Uterus (tissue), 4 donors: ENCODE data around the gene KCNH3. TPM values are rescaled to one million over a fixed set of nuclear protein-coding genes. Genes with fewer than 3 reads are reported as not detected.

Experiments
- DNase-seq, 2 donors: peaks; one replicate each; pipeline ENCODE4 v3.0.0-alpha.2; 2019 to 2020
- H3K27ac ChIP-seq, 2 donors: fragments of 200-600 bp; sonication (generic); 1 replicate in 1 of 2; 2 replicates in 1 of 2; pipeline ENCODE4 v1.5.1; 2016 to 2018
- H3K27me3 ChIP-seq, 2 donors: fragments of 200-600 bp; sonication (generic); one replicate each; pipeline ENCODE4 v1.5.1; 2018 to 2019; ENCODE audit warnings: control low read depth in 1 of 2
- H3K36me3 ChIP-seq, 2 donors: fragments of 200-600 bp; sonication (generic); one replicate each; pipeline ENCODE4 v1.5.1; 2019; ENCODE audit warnings: control low read depth in 1 of 2
- H3K4me1 ChIP-seq, 2 donors: fragments of 200-600 bp; sonication (generic); one replicate each; pipeline ENCODE4 v1.5.1; 2018 to 2019; ENCODE audit warnings: control low read depth in 1 of 2
- H3K4me3 ChIP-seq, 2 donors: fragments of 200-600 bp; sonication (generic); 1 replicate in 1 of 2; 2 replicates in 1 of 2; pipeline ENCODE4 v1.5.1; 2018 to 2019; ENCODE audit warnings: mild to moderate bottlenecking in 1 of 2
- H3K9me3 ChIP-seq, 2 donors: fragments of 200-600 bp; sonication (generic); one replicate each; pipeline ENCODE4 v1.5.1; 2019; ENCODE audit warnings: control low read depth in 1 of 2
- POLR2A ChIP-seq, 2 donors: fragments of 450-650 bp; IDR thresholded peaks; one replicate each; pipeline ENCODE4 v1.6.1; 2016; ENCODE audit warnings: antibody characterized with exemption in 2 of 2, mild to moderate bottlenecking in 1 of 2, moderate library complexity in 1 of 2
- intact Hi-C: fragments of 100-400 bp; cut with DNase I; formaldehyde crosslinking; loops from one replicate; pipeline ENCODE4 v1.15.1; 2023; ENCODE audit warnings: low total_unique reads
- total RNA-seq, 4 donors: library from RNA; depleted of rRNA in 3 of 4; stranded (reverse); fragments of >200 nt in 3 of 4; gene quantifications; one replicate each; pipeline versions ENCODE4 v1.1.0 to v1.2.4, GENCODE V29; 2014 to 2023
- TF ChIP-seq, protein P1 (sequence below), 4 experiments: fragments of 200-600 bp in 2 of 4; fragments of 450-650 bp in 2 of 4; sonication (generic) in 2 of 4; IDR thresholded peaks; one replicate each; pipeline ENCODE4 v1.5.1; 2016 to 2019; ENCODE audit warnings: antibody characterized with exemption in 4 of 4, mild to moderate bottlenecking in 2 of 4, moderate library complexity in 1 of 4
- donor health status: DM: yes; HTN: yes; CAD: no.

The KCNH3 gene
- total RNA-seq, 4 donors from 2014 or later, result under 0.01 to 1.7 (median 0.43) TPM; not detected in 1

DNA sequence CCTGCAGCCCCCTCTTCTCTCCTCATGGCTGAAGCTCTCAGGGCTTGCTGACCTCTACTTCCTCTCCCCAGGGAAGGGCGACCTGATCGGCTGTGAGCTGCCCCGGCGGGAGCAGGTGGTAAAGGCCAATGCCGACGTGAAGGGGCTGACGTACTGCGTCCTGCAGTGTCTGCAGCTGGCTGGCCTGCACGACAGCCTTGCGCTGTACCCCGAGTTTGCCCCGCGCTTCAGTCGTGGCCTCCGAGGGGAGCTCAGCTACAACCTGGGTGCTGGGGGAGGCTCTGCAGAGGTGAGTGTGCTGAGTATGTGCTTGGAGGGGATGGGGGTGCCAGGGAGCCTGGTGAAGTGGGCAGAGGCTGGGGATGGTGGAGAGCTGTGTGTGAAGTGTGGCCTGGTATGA lies 15.4 kb downstream of the KCNH3 start:
- Histone ChIP-seq H3K27ac (no peak overlapping the region), H3K27me3 (no peaks in the 10 kb centered on the region), H3K4me3 (no peak overlapping the region), H3K36me3 (no peaks in the 10 kb centered on the region), H3K9me3 (no peaks in the 10 kb centered on the region), H3K4me1 (no peaks in the 10 kb centered on the region)
- DNase-seq, result no peak
- TF ChIP-seq, protein P1, sequence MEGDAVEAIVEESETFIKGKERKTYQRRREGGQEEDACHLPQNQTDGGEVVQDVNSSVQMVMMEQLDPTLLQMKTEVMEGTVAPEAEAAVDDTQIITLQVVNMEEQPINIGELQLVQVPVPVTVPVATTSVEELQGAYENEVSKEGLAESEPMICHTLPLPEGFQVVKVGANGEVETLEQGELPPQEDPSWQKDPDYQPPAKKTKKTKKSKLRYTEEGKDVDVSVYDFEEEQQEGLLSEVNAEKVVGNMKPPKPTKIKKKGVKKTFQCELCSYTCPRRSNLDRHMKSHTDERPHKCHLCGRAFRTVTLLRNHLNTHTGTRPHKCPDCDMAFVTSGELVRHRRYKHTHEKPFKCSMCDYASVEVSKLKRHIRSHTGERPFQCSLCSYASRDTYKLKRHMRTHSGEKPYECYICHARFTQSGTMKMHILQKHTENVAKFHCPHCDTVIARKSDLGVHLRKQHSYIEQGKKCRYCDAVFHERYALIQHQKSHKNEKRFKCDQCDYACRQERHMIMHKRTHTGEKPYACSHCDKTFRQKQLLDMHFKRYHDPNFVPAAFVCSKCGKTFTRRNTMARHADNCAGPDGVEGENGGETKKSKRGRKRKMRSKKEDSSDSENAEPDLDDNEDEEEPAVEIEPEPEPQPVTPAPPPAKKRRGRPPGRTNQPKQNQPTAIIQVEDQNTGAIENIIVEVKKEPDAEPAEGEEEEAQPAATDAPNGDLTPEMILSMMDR (IDR thresholded peaks at IDR 0.05), result no peak
- TF ChIP-seq POLR2A (IDR thresholded peaks at IDR 0.05), result no peak
- intact Hi-C loops, result no loop called here

DNA sequence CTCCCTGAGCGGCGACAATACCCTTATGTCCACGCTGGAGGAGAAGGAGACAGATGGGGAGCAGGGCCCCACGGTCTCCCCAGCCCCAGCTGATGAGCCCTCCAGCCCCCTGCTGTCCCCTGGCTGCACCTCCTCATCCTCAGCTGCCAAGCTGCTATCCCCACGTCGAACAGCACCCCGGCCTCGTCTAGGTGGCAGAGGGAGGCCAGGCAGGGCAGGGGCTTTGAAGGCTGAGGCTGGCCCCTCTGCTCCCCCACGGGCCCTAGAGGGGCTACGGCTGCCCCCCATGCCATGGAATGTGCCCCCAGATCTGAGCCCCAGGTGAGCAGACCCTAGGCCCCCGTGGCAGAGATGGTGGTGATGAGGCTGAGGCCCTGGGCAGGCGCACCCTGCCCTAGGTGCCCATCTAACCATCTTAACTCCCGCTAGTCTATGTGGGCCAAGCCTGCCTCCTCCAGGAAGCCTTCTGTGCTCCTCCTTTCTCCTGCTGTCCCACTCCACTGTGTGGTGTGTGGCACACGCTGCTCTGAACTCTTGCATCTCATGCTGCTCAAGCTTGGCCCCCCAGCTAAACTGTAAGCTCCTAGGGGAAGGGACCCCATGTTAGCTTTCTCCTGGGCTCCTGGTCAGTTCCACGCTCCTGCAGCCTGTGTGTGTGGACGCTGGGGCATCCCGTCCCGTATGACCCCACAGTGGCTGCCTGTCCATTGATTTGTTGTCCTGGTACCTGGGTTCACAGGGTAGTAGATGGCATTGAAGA lies 17.0 kb downstream of the KCNH3 start:
- H3K27ac ChIP-seq, result no peak overlapping the region
- no peak overlapping the region for H3K4me3 ChIP-seq
- intact Hi-C loops, result no loop called here
- H3K9me3 ChIP-seq, result no peaks in the 10 kb centered on the region
- no peak for TF ChIP-seq POLR2A (IDR thresholded peaks at IDR 0.05)
- TF ChIP-seq, protein P1 (IDR thresholded peaks at IDR 0.05), result no peak
- H3K4me1 ChIP-seq, result no peaks in the 10 kb centered on the region
- H3K36me3 ChIP-seq, result no peaks in the 10 kb centered on the region
- no peak for DNase-seq
- H3K27me3 ChIP-seq, result no peaks in the 10 kb centered on the region

DNA sequence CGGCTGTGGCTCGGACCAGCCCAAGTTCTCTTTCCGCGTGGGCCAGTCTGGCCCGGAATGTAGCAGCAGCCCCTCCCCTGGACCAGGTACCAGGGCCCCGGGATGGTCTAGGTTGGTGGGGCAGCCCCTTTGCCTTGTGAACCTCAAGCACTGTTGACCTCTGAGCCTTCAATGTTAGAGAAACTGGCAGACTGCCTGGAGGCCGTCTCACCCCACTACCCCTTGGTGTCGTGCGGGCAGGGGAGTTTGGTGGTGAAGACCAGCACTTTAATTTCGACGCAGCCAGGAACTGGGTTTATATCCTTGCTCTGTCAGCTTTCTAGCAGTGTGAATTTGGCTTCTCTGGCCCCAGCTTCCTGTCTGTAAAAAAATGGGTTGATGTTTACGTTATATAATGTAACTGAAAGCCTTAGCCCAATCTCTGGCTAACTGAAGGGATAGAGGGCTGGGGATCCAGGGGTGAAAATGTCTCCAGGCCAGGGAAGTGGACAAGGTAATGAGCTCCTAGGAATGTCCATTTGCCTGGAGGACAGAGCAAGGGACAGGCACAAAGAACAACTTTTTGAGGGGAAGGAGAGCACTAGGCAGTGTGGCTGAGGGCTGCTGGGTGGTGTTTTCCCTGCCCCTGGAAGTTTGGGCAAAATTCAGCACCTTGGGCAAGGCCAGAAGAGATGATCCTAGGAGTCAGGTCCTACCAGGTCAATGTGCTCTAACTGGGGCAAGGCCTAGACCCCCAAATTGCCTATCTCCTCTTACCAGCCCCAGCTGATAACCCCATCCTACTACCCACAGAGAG lies 17.8 kb downstream of the KCNH3 start:
- Histone ChIP-seq H3K4me3 (no peak overlapping the region), H3K9me3 (no peaks in the 10 kb centered on the region), H3K27me3 (no peaks in the 10 kb centered on the region), H3K4me1 (no peaks in the 10 kb centered on the region), H3K36me3 (no peaks in the 10 kb centered on the region), H3K27ac (no peak overlapping the region)
- DNase-seq, result no peak
- TF ChIP-seq, protein P1 (IDR thresholded peaks at IDR 0.05), result no peak
- no peak for TF ChIP-seq POLR2A (IDR thresholded peaks at IDR 0.05)
- intact Hi-C loops, result no loop called here

DNA sequence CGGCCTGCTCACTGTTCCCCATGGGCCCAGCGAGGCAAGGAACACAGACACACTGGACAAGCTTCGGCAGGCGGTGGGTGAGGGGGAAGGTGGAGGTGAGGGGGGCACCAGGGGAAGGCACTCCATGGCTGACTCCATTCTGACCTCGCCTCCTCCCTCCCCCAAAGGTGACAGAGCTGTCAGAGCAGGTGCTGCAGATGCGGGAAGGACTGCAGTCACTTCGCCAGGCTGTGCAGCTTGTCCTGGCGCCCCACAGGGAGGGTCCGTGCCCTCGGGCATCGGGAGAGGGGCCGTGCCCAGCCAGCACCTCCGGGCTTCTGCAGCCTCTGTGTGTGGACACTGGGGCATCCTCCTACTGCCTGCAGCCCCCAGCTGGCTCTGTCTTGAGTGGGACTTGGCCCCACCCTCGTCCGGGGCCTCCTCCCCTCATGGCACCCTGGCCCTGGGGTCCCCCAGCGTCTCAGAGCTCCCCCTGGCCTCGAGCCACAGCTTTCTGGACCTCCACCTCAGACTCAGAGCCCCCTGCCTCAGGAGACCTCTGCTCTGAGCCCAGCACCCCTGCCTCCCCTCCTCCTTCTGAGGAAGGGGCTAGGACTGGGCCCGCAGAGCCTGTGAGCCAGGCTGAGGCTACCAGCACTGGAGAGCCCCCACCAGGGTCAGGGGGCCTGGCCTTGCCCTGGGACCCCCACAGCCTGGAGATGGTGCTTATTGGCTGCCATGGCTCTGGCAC lies 18.5 kb downstream of the KCNH3 start:
- Histone ChIP-seq H3K27me3 (no peaks in the 10 kb centered on the region), H3K36me3 (no peaks in the 10 kb centered on the region), H3K27ac (no peak overlapping the region), H3K4me1 (no peaks in the 10 kb centered on the region), H3K4me3 (no peak overlapping the region), H3K9me3 (no peaks in the 10 kb centered on the region)
- DNase-seq, result no peak
- TF ChIP-seq, protein P1 (IDR thresholded peaks at IDR 0.05), result no peak
- no peak for TF ChIP-seq POLR2A (IDR thresholded peaks at IDR 0.05)
- intact Hi-C loops, result no loop called here

DNA sequence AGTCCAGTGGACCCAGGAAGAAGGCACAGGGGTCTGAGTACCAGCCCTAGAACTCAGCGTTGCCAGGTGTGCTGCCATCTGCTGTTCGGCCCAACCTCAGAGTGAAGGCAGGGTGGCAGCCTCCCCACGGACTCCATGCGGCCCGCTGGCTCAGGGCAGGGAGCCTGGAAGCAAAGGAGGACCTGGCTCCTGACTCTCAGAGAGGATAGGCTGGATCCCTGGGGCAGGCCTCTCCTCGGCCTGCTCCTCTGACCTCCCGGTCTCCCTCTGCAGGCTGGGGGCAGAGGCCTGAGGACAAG lies 19.0 kb downstream of the KCNH3 start:
- H3K9me3 ChIP-seq, result no peaks in the 10 kb centered on the region
- no peak overlapping the region for H3K4me3 ChIP-seq
- H3K27me3 ChIP-seq, result no peaks in the 10 kb centered on the region
- H3K27ac ChIP-seq, result no peak overlapping the region
- no peaks in the 10 kb centered on the region for H3K36me3 ChIP-seq
- TF ChIP-seq POLR2A (IDR thresholded peaks at IDR 0.05), result no peak
- TF ChIP-seq, protein P1 (IDR thresholded peaks at IDR 0.05), result no peak
- no peaks in the 10 kb centered on the region for H3K4me1 ChIP-seq
- DNase-seq, result no peak
- intact Hi-C loops, result no loop called here
